T-helper 1 cell treated with Interleukin-12 subunit alpha and Interleukin-12 subunit beta and Interleukin-4 antibody, amounts not matched to agents 30 μg/mL and 1 μg/mL, for 36 hours (primary cell): Measurements from ENCODE around the gene OCLN.
"Not testable (repeated sequence)": the region's sequence is repeated elsewhere in the genome, so short reads cannot be mapped to it uniquely, and the experiment has no call there.

ENCODE experiments used
- H3K27ac Mint-ChIP-seq: one replicate; pipeline ENCODE4 v1.8.0; 2021; ENCODE audit warnings: mild to moderate bottlenecking, mixed read lengths
- H3K27me3 Mint-ChIP-seq: one replicate; pipeline ENCODE4 v1.8.0; 2021; ENCODE audit warnings: low read depth, mixed read lengths
- H3K36me3 Mint-ChIP-seq: one replicate; pipeline ENCODE4 v1.8.0; 2021; ENCODE audit warnings: low read depth, mixed read lengths
- H3K4me1 Mint-ChIP-seq: one replicate; pipeline ENCODE4 v1.8.0; 2021; ENCODE audit warnings: low read depth, mixed read lengths
- H3K4me3 Mint-ChIP-seq: one replicate; pipeline ENCODE4 v1.8.0; 2021; ENCODE audit warnings: mild to moderate bottlenecking, moderate library complexity, mixed read lengths
- H3K9me3 Mint-ChIP-seq: one replicate; pipeline ENCODE4 v1.8.0; 2021; ENCODE audit warnings: mixed read lengths

The OCLN gene

GRCh38 chr5:69601947-69602346 lies 109.4 kb downstream of the OCLN start:
- not testable (repeated sequence) for H3K4me1 Mint-ChIP-seq, H3K27ac Mint-ChIP-seq, H3K4me3 Mint-ChIP-seq, H3K36me3 Mint-ChIP-seq, H3K9me3 Mint-ChIP-seq, H3K27me3 Mint-ChIP-seq

GRCh38 chr5:69606839-69607238 lies 114.2 kb downstream of the OCLN start:
- H3K27me3 Mint-ChIP-seq, H3K36me3 Mint-ChIP-seq, H3K9me3 Mint-ChIP-seq, H3K4me3 Mint-ChIP-seq, H3K4me1 Mint-ChIP-seq, H3K27ac Mint-ChIP-seq: not testable (repeated sequence)
